ENCODE results near the gene ICE1. TPM values are rescaled to one million over a fixed set of nuclear protein-coding genes. Genes with fewer than 3 reads are reported as not detected.
"Not testable (repeated sequence)": the region's sequence is repeated elsewhere in the genome, so short reads cannot be mapped to it uniquely, and the experiment has no call there.

Gene ICE1
- total and polyA plus RNA-seq, 10 donors, result 4.9 to 42.7 (median 31.3) TPM

GRCh38 chr5:5490774-5491347 is 68.4 kb downstream of the ICE1 start:
- TF ChIP-seq POLR2A (IDR thresholded peaks at IDR 0.05) (no peak), POLR2AphosphoS5 (IDR thresholded peaks at IDR 0.05) (peak in 1 of 3 donors; percentile 19), CTCF (IDR thresholded peaks at IDR 0.05 in 8 of 11, conservative IDR thresholded peaks at IDR 0.05 in 3 of 11) (no peak)
- DNase-seq, result no peak
- intact Hi-C loops (cut with DNase I; ENCODE audit: low total_unique reads), result loop anchor here (10.0 kb wide), 1 partner anchor 394 kb away; no protein-coding TSS in a partner anchor
- peaks cover 0 to 29% (median 20%) of the 10 kb centered on the region in 6 donors for H3K4me1 ChIP-seq
- H3K27me3 ChIP-seq (replicated peaks in 1 of 7), result peaks cover 0 to 11% (median 0%) of the 10 kb centered on the region in 7 donors
- no peak overlapping the region for H3K27ac ChIP-seq
- peaks cover 0 to 53% (median 17%) of the 10 kb centered on the region in 6 donors for H3K36me3 ChIP-seq
- no peaks in the 10 kb centered on the region for H3K9me3 ChIP-seq
- H3K4me3 ChIP-seq, result no peak overlapping the region
- WGBS, 5 donors, result 83 to 91% (median 90%) methylated on average over 9 of the region's 9 CpGs

DNA sequence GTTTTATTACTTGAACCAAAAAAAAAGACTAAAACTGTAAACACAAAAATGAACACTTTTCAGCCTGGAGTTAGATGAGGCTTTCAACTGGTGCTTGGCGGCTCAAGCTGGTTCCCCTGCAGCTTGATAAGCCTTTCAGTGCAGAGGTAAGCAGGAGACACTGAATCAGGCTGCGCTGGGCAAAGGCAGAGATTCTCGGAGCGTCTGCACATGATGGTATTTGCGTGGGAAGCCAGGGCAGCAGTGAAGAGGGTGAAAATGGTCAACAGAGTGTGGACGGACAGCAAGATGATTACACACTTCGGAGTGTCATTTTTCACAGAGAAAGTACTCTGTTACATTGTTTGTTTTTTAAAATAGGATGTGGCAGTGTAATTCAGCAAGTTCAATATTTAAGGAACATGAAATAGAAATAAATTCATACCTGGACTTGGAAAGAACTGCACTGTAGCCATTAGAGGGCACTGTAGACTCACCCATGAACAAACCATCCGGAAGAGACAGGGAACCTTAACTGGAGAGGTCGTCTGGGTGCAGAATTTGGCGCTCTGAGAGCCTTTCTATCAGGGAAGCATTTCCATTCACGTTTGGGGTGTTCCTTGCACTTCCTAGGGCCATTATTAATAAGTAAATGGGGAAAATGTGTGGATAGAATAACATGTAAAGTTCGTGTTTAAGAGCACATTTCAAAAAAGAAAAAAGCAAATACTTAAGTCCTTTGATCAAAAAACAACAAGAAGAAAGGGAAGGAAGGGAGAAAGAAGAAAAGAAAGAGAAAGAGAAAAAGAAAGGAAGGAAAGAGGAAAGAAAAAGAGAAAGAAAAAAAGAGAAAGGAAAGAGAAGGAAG is 69.8 kb downstream of the ICE1 start:
- Histone ChIP-seq H3K4me1 (peaks cover 0 to 34% (median 22%) of the 10 kb centered on the region in 6 donors), H3K27me3 (replicated peaks in 1 of 7) (peaks cover 0 to 18% (median 0%) of the 10 kb centered on the region in 7 donors), H3K27ac (no peak overlapping the region), H3K36me3 (peaks cover 0 to 39% (median 9%) of the 10 kb centered on the region in 6 donors), H3K4me3 (no peak overlapping the region), H3K9me3 (no peaks in the 10 kb centered on the region)
- 36 to 38% (median 37%) methylated on average over 12 of the region's 12 CpGs for WGBS, 5 donors
- DNase-seq, result no peak
- intact Hi-C loops (cut with DNase I; ENCODE audit: low total_unique reads), result loop anchor here (10.0 kb wide), 1 partner anchor 392 kb away; no protein-coding TSS in a partner anchor
- no peak for TF ChIP-seq POLR2A (IDR thresholded peaks at IDR 0.05)
- no peak for TF ChIP-seq POLR2AphosphoS5 (IDR thresholded peaks at IDR 0.05)
- TF ChIP-seq CTCF (IDR thresholded peaks at IDR 0.05 in 8 of 11, conservative IDR thresholded peaks at IDR 0.05 in 3 of 11), result peak; percentile 17 to 68 (median 61)

DNA sequence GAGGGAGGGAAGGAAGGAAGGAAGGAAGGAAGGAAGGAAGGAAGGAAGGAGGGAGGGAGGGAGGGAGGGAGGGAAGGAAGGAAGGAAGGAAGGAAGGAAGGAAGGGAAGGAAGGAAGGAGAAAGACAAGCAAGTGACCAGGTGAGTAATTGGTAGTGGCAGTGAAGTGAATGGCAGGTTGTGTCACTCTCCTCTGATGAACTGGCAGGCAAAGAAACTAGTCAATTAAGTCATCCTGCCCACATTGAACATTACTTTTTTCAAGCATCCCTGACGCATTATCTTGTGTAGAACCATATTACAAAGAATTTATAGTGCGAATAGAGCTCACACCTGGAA is 70.4 kb downstream of the ICE1 start:
- 88 to 96% (median 91%) methylated on average over 2 of the region's 2 CpGs for WGBS, 5 donors
- Histone ChIP-seq H3K27me3 (replicated peaks in 1 of 7) (peaks cover 0 to 24% (median 0%) of the 10 kb centered on the region in 7 donors), H3K4me1 (peaks cover 0 to 36% (median 23%) of the 10 kb centered on the region in 6 donors), H3K36me3 (peaks cover 0 to 33% (median 9%) of the 10 kb centered on the region in 6 donors)
- not testable (repeated sequence) for H3K9me3 ChIP-seq, DNase-seq, H3K27ac ChIP-seq, H3K4me3 ChIP-seq
- intact Hi-C loops (cut with DNase I; ENCODE audit: low total_unique reads), result loop anchor here (10.0 kb wide), 1 partner anchor 392 kb away; no protein-coding TSS in a partner anchor

DNA sequence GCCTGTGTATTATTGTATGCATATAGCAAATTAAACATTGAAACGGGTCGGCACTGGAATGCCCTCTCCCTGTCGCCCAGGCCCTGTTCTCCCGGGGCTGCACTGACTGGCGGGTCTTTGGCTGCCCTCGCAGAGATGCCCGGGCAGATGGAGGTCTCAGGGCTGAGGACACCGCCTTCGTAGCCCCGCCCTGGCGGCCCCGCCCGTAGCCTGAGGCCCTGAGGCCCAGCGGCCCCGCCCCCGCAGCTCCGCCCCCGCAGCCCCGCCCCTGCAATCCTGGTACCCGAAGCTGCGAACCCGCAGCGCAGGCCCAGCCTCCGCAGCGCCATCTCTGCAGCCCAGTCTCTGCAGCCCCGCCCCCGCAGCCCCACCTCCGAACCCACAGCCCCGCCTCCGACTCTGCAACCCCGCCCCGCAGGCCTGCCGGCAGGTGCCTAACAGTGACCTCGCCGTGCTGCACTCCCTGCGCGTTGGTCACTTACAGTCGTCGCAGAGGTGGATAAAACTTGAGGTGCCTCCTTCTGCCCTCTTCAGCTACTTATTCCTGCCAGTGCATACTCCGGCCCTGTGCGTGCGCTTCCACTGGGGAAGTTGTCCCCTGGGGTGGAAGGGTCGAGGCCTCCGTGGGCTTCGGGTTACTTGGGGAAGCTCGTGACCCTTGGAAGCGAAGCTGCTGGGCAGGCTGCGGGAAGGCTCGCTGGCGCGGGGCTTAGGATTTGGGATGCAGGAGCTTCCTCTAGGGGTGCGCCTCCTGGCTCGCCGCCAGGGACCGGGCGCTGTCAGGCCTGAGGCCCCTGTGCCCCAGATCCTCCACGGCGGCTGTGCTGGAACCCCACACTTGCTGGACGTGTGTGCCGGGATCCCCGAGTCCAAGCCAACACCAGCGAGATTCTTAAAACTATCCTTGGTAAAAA is 72.3 kb downstream of the ICE1 start:
- TF ChIP-seq CTCF (IDR thresholded peaks at IDR 0.05 in 8 of 11, conservative IDR thresholded peaks at IDR 0.05 in 3 of 11) (peak in 2 of 11 experiments; percentile 29 to 43), POLR2A (IDR thresholded peaks at IDR 0.05) (no peak), POLR2AphosphoS5 (IDR thresholded peaks at IDR 0.05) (no peak)
- DNase-seq, result peak; percentile 94
- Histone ChIP-seq H3K27me3 (replicated peaks in 1 of 7) (peaks cover 0 to 32% (median 0%) of the 10 kb centered on the region in 7 donors), H3K27ac (no peak overlapping the region), H3K4me3 (peak overlapping the region in 6 of 8 donors; percentile 14 to 61 (median 22)), H3K9me3 (no peaks in the 10 kb centered on the region), H3K4me1 (peaks cover 0 to 36% (median 23%) of the 10 kb centered on the region in 6 donors), H3K36me3 (peaks cover 0 to 14% (median under 1%) of the 10 kb centered on the region in 6 donors)
- 24 to 33% (median 24%) methylated on average over 37 to 62 of the region's 62 CpGs for WGBS, 5 donors
- intact Hi-C loops (cut with DNase I; ENCODE audit: low total_unique reads), result loop anchor here (10.0 kb wide), 1 partner anchor 390 kb away; no protein-coding TSS in a partner anchor

Data from spleen (tissue), 11 donors.